Measurements from ENCODE around the gene ZNF548.

The ZNF548 gene

GRCh38 chr19:57403737-57404563, 14.3 kb downstream of the ZNF548 start:
- DNase-seq: no peak

DNA sequence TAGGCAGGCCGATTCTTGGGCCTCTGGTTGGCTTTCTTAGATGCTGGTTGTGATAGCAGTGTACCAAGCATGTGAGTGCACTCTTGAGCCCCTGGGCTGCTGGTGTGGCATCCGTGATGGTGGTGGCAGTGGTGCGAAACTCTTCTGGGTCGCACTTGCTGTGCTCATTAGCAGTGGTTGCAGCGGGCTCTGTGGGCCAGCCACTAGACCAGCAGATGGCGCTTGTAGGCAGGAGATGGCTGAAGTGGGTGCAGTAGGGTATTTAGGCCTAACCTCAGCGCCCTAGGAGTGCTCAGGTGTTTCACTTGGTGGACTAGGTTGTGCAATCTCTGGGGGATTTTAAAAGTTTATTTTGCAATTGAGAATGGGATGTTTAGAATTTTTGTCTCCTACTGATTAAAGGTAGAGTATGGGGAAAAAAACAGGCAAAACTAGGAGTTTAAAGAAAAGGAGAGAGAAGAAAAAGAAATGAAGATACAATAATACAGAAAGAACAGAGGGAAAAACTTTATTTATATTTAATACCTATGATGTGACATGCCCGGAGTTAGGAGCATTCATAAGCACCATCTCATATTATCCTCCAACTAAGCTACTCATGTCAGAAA, 17.0 kb downstream of the ZNF548 start:
- DNase-seq: peak; percentile 72

GRCh38 chr19:57410877-57411671, 21.4 kb downstream of the ZNF548 start, which contains the start of gene ZNF17:
Gene ZNF17, plus strand, starts transcription at chr19:57411161. Its CDS starts 2,455 bp downstream, at chr19:57413616.
- DNase-seq: peak; percentile 92

- no peak for DNase-seq
These were observed 29.8 kb downstream of the ZNF548 start for GRCh38 chr19:57419439-57419838.

GRCh38 chr19:57421037-57421436, 31.4 kb downstream of the ZNF548 start:
- DNase-seq: no peak

DNA sequence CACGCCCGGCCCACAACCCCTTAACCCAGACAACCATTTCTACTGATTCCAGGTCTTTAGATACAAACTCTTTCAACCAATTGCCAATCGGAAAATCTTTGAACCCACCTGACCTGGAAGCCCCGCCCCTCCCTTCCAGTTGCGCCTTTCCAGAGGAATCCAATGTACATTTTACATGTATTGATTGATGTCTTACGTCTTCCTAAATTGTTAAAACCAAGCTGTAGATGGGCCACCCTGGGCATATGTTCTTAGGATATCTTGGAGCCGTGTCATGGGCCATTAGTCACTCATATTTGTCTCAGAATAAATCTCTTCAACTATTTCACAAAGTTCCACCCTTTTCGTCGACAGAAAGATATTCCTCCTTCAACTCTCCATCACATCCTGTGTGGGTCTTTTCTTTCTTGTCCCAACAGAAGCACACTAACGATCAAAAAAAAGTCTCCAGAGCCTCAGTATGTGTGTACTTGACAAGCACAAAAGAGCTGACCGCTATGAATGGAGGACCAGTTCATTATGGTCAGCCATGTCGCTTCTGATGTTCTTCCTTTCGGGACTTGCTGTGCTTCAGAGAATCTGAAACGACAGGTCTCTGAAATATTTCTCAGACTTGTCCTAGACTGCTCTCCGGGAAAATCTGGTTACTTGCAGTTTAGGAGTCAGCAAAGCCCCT, 44.9 kb downstream of the ZNF548 start:
- DNase-seq: no peak

DNA sequence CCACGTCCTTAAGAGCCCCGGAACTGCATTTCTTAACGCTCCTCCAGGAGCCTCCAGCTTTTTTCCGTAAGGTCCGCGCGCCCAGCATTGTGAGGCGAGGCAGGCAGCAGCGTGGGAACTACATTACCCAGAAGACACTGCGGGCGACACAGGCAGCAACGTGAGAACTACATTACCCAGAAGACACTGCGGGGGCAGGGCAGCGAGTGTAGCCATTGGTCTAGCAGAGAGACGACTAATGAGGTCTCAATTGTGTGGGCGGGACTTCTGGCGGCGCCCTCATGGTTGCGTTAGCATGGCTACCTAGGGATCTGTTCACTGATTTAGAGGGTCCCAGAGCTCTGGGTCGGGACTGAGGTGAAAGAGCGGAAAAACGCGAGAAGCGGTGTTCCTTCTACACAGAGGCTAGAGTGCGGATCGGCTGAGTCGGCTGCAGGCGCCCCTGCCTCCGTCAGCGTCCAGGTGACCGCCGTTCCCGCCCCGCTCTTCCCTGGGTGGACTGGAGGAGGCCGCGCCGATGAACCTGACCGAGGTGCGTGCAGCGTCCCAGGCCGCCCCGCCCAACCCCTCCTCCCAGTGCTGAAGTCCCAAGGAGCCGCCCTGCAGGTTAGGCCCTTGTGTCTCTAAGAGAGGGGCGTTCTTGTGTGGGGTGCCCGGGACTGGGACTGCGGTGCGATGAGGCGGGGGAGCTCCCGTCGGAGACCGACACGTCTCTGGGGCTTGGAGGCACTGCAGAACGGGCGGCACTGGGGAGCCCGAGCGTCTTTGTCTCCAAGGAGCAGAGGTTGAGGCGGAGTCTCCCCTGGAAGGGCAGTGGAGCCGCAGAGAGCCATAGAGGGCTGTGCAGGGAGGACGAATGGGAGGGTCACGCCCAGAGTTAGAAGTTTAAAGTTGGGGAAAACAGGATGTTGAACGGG, 45.7 kb downstream of the ZNF548 start, which contains the start of gene ZNF749:
ZNF749 (plus strand) TSS at position 264 of the 917 bp plus-strand sequence; CDS start at position 518, 254 bp downstream.
- DNase-seq: peak; percentile 97

DNA sequence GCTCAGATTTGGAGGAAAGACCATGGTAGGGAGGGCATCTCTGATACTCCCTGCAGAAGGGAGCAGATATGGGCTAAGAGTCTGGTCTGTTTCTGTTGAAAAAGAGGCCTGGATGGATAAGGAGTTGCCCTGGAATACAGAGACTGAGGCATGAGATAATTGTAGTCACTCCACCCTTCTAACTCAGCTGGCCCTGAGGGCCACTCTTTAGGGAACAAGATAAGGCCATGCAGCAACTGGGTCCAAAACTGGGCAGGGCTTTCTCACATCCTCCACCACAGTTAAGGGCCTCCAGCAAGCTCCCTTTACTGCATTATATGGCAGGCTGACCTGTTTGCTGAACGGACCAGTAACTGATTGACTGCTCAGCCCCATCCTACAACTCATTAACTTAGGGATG, 46.8 kb downstream of the ZNF548 start:
- no peak for DNase-seq

- no peak for DNase-seq
These were observed 48.3 kb downstream of the ZNF548 start for GRCh38 chr19:57437931-57438330.

DNA sequence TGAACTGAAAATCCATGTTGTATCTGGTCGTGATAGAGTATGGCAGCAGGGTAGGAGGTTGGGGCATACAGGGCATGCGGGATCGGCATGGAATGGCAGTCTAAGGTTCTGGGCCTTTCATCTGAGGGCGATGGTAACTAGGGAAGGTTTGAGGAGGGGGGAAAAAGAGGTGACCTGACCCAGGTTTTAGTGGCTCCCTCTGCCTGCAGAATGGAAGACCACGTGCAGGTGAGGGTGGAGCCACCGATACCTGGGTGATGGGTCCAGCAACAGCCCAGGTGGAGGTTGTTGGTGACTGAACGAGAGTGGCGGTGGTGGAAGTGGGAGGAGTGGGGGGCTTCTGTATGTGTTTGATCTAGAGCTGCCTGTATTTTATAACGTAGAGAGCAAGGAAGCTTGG, 49.3 kb downstream of the ZNF548 start:
- no peak for DNase-seq

DNA sequence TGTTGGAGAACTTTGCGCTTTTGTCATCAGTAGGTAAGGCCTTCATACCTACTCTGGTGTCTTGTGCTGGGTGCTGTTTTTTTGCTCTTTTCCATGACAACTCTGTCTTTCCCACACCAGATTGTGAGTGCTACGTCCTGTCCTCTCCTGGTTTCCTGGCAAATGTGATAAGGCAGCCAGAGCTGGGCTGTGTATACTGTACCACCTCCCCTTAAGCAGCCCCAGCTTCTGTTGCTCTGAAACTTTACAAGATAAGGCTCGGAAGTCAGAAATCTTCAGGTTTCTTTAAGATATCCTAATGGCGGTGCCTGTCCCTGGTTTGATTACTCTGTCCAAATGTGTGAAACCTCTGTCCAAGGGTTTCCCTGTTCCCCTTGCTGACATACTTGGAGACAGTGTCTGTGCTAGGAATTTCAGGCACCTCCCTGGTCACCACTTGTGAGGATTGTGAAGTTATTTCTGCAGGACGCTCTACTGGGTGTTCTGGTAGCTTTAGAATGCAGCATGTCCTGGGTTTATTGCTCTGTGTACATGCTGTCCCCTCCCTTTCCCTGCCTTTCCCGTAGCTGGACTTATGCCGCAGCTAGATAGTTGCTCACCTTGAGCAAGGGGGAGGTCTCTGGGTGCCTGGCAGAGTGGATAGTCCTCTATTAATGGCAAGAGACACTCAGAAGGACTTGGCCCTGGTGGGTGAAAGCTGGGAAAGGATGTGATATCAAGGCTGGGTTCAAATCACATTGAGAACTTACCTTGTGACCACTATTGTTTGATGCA, 52.5 kb downstream of the ZNF548 start:
- no peak for DNase-seq

- no peak for DNase-seq
These were observed 53.6 kb downstream of the ZNF548 start for GRCh38 chr19:57443121-57443696.

- no peak for DNase-seq
These were observed 62.7 kb downstream of the ZNF548 start for GRCh38 chr19:57452307-57452706.

All from CD4-positive, alpha-beta T cell treated with Interferon gamma for 1 hour (primary cell).